H1 (cell line): ENCODE results near the gene IGFALS. TPM values are rescaled to one million over a fixed set of nuclear protein-coding genes. Genes with fewer than 3 reads are reported as not detected.

Source experiments
- CTCF ChIA-PET: fragments of 300-600 bp; sonication (Branson Sonifier 250); formaldehyde crosslinking; loops from one replicate; lab custom pipeline; 2021; ENCODE audit not compliant: partially characterized antibody; lab: Charles Lee
- POLR2A ChIA-PET: fragments of 300-600 bp; sonication (Branson Sonifier 250); formaldehyde crosslinking; loops from one replicate; lab custom pipeline; 2021; ENCODE audit warnings: inconsistent platforms; ENCODE audit not compliant: partially characterized antibody; lab: Charles Lee
- DNase-seq, 2 experiments: peaks; one replicate each; pipeline versions ENCODE4 v3.0.0 to v3.0.0-alpha.2; 2010 to 2022; ENCODE audit warnings: low spot score in 2 of 2, low read depth in 1 of 2, mixed read lengths in 1 of 2
- FAIRE-seq: peaks from 2 replicates; lab custom pipeline; 2011; peaks lifted over from hg19 to GRCh38; lab: Jason Lieb, UNC
- H2AFZ ChIP-seq: 2 replicates; pipeline ENCODE4 v1.8.1; 2012; ENCODE audit warnings: low read length, inconsistent platforms
- H2AK5ac ChIP-seq: 2 replicates; pipeline ENCODE4 v1.6.1; 2013; ENCODE audit warnings: low read depth, low read length
- H2BK120ac ChIP-seq: replicated peaks from 2 replicates; pipeline ENCODE3; 2013; ENCODE audit warnings: low read depth, low read length, inconsistent platforms
- H2BK12ac ChIP-seq: 2 replicates; pipeline ENCODE4 v1.6.1; 2013; ENCODE audit warnings: low read depth, low read length
- H2BK15ac ChIP-seq: 2 replicates; pipeline ENCODE4 v1.6.1; 2013; ENCODE audit warnings: low read length
- H2BK20ac ChIP-seq: 2 replicates; pipeline ENCODE4 v1.6.1; 2013; ENCODE audit warnings: low read length
- H2BK5ac ChIP-seq: 2 replicates; pipeline ENCODE4 v1.6.1; 2013; ENCODE audit warnings: low read depth, low read length
- H3K14ac ChIP-seq: 2 replicates; pipeline ENCODE4 v1.6.1; 2013; ENCODE audit warnings: inconsistent platforms; ENCODE audit not compliant: insufficient read length
- H3K18ac ChIP-seq: 2 replicates; pipeline ENCODE4 v1.6.1; 2013; ENCODE audit warnings: low read length; ENCODE audit errors: extremely low read depth
- H3K23ac ChIP-seq: 2 replicates; pipeline ENCODE4 v1.6.1; 2013; ENCODE audit warnings: inconsistent platforms; ENCODE audit not compliant: insufficient read length
- H3K23me2 ChIP-seq: 2 replicates; pipeline ENCODE4 v1.6.1; 2013; ENCODE audit warnings: low read depth, low read length
- H3K27ac ChIP-seq: 2 replicates; pipeline ENCODE4 v1.6.1; 2011; ENCODE audit warnings: low read depth, low read length, inconsistent platforms
- H3K27me3 ChIP-seq, 4 experiments: replicated peaks in 1 of 4; 1 replicate in 1 of 4; 2 replicates in 3 of 4; pipeline versions ENCODE4 v1.6.1 to v1.8.1; 2011 to 2013; ENCODE audit warnings: low read length in 3 of 4, mild to moderate bottlenecking in 3 of 4, inconsistent platforms in 2 of 4, mixed read lengths in 2 of 4, moderate library complexity in 1 of 4; ENCODE audit not compliant: control insufficient read depth in 3 of 4, insufficient read depth in 3 of 4; ENCODE audit errors: extremely low read depth in 1 of 4
- H3K36me3 ChIP-seq, 4 experiments: 2 replicates each; pipeline versions ENCODE4 v1.6.1 to v1.8.1; 2011 to 2013; ENCODE audit warnings: mild to moderate bottlenecking in 4 of 4, low read length in 3 of 4, moderate library complexity in 2 of 4, control low read depth in 1 of 4, inconsistent platforms in 1 of 4; ENCODE audit not compliant: insufficient read depth in 4 of 4, control insufficient read depth in 2 of 4
- H3K4ac ChIP-seq: replicated peaks from 2 replicates; pipeline ENCODE3; 2013; ENCODE audit warnings: low read length, low read depth, mixed read lengths, inconsistent platforms; ENCODE audit not compliant: insufficient read length
- H3K4me1 ChIP-seq, 4 experiments: replicated peaks in 1 of 4; 1 replicate in 1 of 4; 2 replicates in 3 of 4; pipeline versions ENCODE4 v1.6.1 to v1.8.1; 2011 to 2013; ENCODE audit warnings: low read length in 3 of 4, inconsistent platforms in 2 of 4, mixed read lengths in 1 of 4; ENCODE audit not compliant: insufficient read depth in 4 of 4, control insufficient read depth in 3 of 4
- H3K4me2 ChIP-seq, 2 experiments: 2 replicates each; pipeline versions ENCODE4 v1.6.1 to v1.8.1; 2011 to 2013; ENCODE audit warnings: low read depth in 2 of 2, low read length in 2 of 2, control low read depth in 1 of 2, inconsistent platforms in 1 of 2, mild to moderate bottlenecking in 1 of 2; ENCODE audit not compliant: insufficient read depth in 1 of 2
- H3K4me3 ChIP-seq, 4 experiments: fragments of 200-600, 300-600 bp in 1 of 4; sonication (generic), shearing (Covaris generic), sonication (Bioruptor Twin) in 1 of 4; 2 replicates each; pipeline versions ENCODE4 v1.5.1 to v1.8.1; 2011 to 2016; ENCODE audit warnings: low read length in 4 of 4, low read depth in 3 of 4, control low read depth in 2 of 4, inconsistent platforms in 2 of 4, mild to moderate bottlenecking in 2 of 4, mixed read lengths in 1 of 4, moderate library complexity in 1 of 4; ENCODE audit not compliant: insufficient read depth in 2 of 4; ENCODE audit errors: extremely low read depth in 1 of 4
- H3K56ac ChIP-seq: replicated peaks from 2 replicates; pipeline ENCODE3; 2013; ENCODE audit warnings: low read depth, mild to moderate bottlenecking, mixed read lengths, low read length, inconsistent platforms; ENCODE audit not compliant: insufficient read length
- H3K79me1 ChIP-seq: 2 replicates; pipeline ENCODE4 v1.6.1; 2013; ENCODE audit warnings: low read depth, low read length, control low read depth
- H3K79me2 ChIP-seq, 2 experiments: 2 replicates each; pipeline versions ENCODE4 v1.6.1 to v1.8.1; 2012 to 2013; ENCODE audit warnings: low read length in 2 of 2, mild to moderate bottlenecking in 2 of 2, inconsistent platforms in 1 of 2; ENCODE audit not compliant: insufficient read depth in 2 of 2, control insufficient read depth in 1 of 2
- H3K9ac ChIP-seq, 4 experiments: replicated peaks in 1 of 4; 1 replicate in 1 of 4; 2 replicates in 3 of 4; pipeline versions ENCODE4 v1.6.1 to v1.8.1; 2011 to 2013; ENCODE audit warnings: low read depth in 3 of 4, low read length in 3 of 4, control low read depth in 2 of 4, mild to moderate bottlenecking in 2 of 4, moderate library complexity in 2 of 4, inconsistent platforms in 1 of 4; ENCODE audit errors: extremely low read depth in 1 of 4
- H3K9me3 ChIP-seq, 2 experiments: 2 replicates each; pipeline versions ENCODE4 v1.6.1 to v1.8.1; 2012 to 2013; ENCODE audit warnings: mild to moderate bottlenecking in 2 of 2, moderate library complexity in 2 of 2, control low read depth in 1 of 2, inconsistent platforms in 1 of 2, low read depth in 1 of 2, low read length in 1 of 2, mixed read lengths in 1 of 2; ENCODE audit not compliant: insufficient read depth in 2 of 2
- H4K20me1 ChIP-seq, 2 experiments: replicated peaks in 1 of 2; 2 replicates each; pipeline versions ENCODE3 to v1.8.1; 2011 to 2013; ENCODE audit warnings: inconsistent platforms in 2 of 2, low read length in 2 of 2, mild to moderate bottlenecking in 1 of 2; ENCODE audit not compliant: insufficient read depth in 2 of 2, control insufficient read depth in 1 of 2
- H4K5ac ChIP-seq: 2 replicates; pipeline ENCODE4 v1.6.1; 2013; ENCODE audit warnings: low read length, low read depth, mixed read lengths, inconsistent platforms; ENCODE audit not compliant: insufficient read length
- H4K8ac ChIP-seq: 2 replicates; pipeline ENCODE4 v1.8.0; 2013; ENCODE audit warnings: mild to moderate bottlenecking, moderate library complexity, low read length, inconsistent platforms; ENCODE audit not compliant: insufficient read depth; ENCODE audit errors: extremely low read depth
- H4K91ac ChIP-seq: replicated peaks from 2 replicates; pipeline ENCODE3; 2013; ENCODE audit warnings: low read length, mixed read lengths, inconsistent platforms; ENCODE audit not compliant: insufficient read length
- CEBPB ChIP-seq: IDR thresholded peaks from 2 replicates; pipeline ENCODE4 v1.6.1; 2012; ENCODE audit warnings: low read depth, low read length
- CHD2 ChIP-seq: IDR thresholded peaks from 2 replicates; pipeline ENCODE4 v1.6.1; 2012; ENCODE audit warnings: low read length, improper control_type of control experiment
- EP300 ChIP-seq, 2 experiments: IDR thresholded peaks; 1 replicate in 1 of 2; 2 replicates in 1 of 2; pipeline ENCODE4 v1.6.1; 2011 to 2012; ENCODE audit warnings: low read depth in 2 of 2, low read length in 2 of 2, mild to moderate bottlenecking in 2 of 2, borderline replicate concordance in 1 of 2, inconsistent platforms in 1 of 2, moderate library complexity in 1 of 2
- HDAC2 ChIP-seq, 2 experiments: fragments of 300-600 bp in 1 of 2; sonication (generic) in 1 of 2; IDR thresholded peaks; 2 replicates each; pipeline ENCODE4 v1.6.1; 2011 to 2012; ENCODE audit warnings: low read depth in 2 of 2, low read length in 2 of 2, mild to moderate bottlenecking in 2 of 2, moderate library complexity in 2 of 2, borderline replicate concordance in 1 of 2, inconsistent platforms in 1 of 2
- RBBP5 ChIP-seq: IDR thresholded peaks from 2 replicates; pipeline ENCODE4 v1.7.1; 2012; ENCODE audit warnings: low read depth, mild to moderate bottlenecking, inconsistent platforms, low read length, moderate library complexity, borderline replicate concordance
- SRF ChIP-seq: IDR thresholded peaks from 2 replicates; pipeline ENCODE4 v1.6.1; 2011; ENCODE audit warnings: mild to moderate bottlenecking, low read depth, low read length, moderate library complexity
- WGBS, 2 experiments: shearing (Covaris generic) in 1 of 2; methylation state at CpG; one replicate each; pipeline versions ENCODE4 v1.1.6 to v1.1.7; 2013 to 2015; ENCODE audit warnings: low lambda C conversion rate in 2 of 2, mixed read lengths in 2 of 2, inconsistent platforms in 1 of 2, low coverage in 1 of 2, missing lambda C conversion rate in 1 of 2; ENCODE audit not compliant: insufficient replicate concordance in 2 of 2, insufficient coverage in 1 of 2, insufficient read length in 1 of 2; ENCODE audit errors: extremely low coverage in 1 of 2, missing lambda C conversion rate in 1 of 2; 5-methylcytosine and 5-hydroxymethylcytosine counted together
- polyA plus RNA-seq, 7 experiments: library from polyadenylated mRNA; depleted of rRNA in 3 of 7; stranded (reverse) in 5 of 7; unstranded in 2 of 7; fragments of >200 nt in 5 of 7; fragments of 200-250 nt in 2 of 7; gene quantifications; 1 replicate in 5 of 7; 2 replicates in 1 of 7; 4 replicates in 1 of 7; pipeline versions ENCODE4 v1.2.1 to v1.2.3, GENCODE V29; 2011 to 2013; ENCODE audit warnings: missing spikeins in 2 of 7, mixed read lengths in 2 of 7
- total RNA-seq: library from RNA; stranded (reverse); fragmentation: NEBNext Ultra II Directional; extraction: Animal tissue kit (Norgen Biotek cat#: 25700); gene quantifications from 2 replicates; pipeline ENCODE4 v1.2.1, GENCODE V29; 2021

Gene IGFALS
- total and polyA plus RNA-seq, 2 of the 8 experiments (the other 6 are each of a cell fraction or from before 2014, with no cell fraction given) = not detected

DNA sequence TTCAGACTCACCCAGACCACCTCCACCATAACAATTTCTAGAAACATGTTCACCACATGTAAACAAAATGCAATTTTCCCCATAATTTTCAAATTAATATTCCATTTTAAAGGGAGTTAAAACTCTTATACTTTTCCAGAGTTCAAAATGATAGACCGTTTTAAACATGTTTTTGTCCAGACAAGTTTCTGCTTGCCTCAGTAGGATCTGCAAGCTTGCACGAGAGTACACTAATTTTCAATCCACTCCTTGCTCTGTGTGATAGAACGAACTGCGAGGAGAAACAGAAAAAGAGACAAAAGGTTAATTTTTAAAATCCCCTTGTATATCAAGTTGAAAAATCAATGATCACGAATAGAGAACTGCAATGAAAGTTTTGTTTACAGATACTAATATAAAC lies 40.6 kb upstream of the IGFALS start:
- no peaks in the 10 kb centered on the region for H3K23me2 ChIP-seq
- FAIRE-seq (no peak), DNase-seq (no peak)
- H2AK5ac ChIP-seq = no peak overlapping the region
- H3K27me3 ChIP-seq = no peaks in the 10 kb centered on the region
- H3K9ac ChIP-seq = no peak overlapping the region
- no peak overlapping the region for H3K4ac ChIP-seq
- H4K8ac ChIP-seq = no peak overlapping the region
- no peaks in the 10 kb centered on the region for H3K36me3 ChIP-seq
- H2BK12ac ChIP-seq = no peak overlapping the region
- no peak overlapping the region for H2BK120ac ChIP-seq
- H2BK15ac ChIP-seq = no peak overlapping the region
- no peak overlapping the region for H2AFZ ChIP-seq
- H4K5ac ChIP-seq = no peak overlapping the region
- peaks cover 0 to 3% of the 10 kb centered on the region in 2 experiments; a peak in 1 of 4 replicates for H3K79me2 ChIP-seq
- H3K27ac ChIP-seq = no peak overlapping the region
- peaks cover 0 to 2% of the 10 kb centered on the region in 2 experiments for H4K20me1 ChIP-seq
- H3K56ac ChIP-seq = no peak overlapping the region
- H2BK5ac ChIP-seq = no peak overlapping the region
- H2BK20ac ChIP-seq = no peak overlapping the region
- no peaks in the 10 kb centered on the region for H3K4me1 ChIP-seq
- H4K91ac ChIP-seq = no peak overlapping the region
- no peak overlapping the region for H3K14ac ChIP-seq
- no peak overlapping the region for H3K4me3 ChIP-seq
- ChIA-PET CTCF (interaction anchor here (0.9 kb wide), 1 partner anchor 46 kb away, joined by 3 read pairs; no protein-coding TSS in a partner anchor), POLR2A (no interaction called here)
- H3K18ac ChIP-seq = no peak overlapping the region
- 81% methylated on average over 5 of the region's 5 CpGs; no CpG with 5 or more reads in 1 of the 2 experiments for WGBS, 2 experiments
- no peak overlapping the region for H3K4me2 ChIP-seq
- no peaks in the 10 kb centered on the region; the same call in 1 of the 2 replicates for H3K79me1 ChIP-seq
- H3K23ac ChIP-seq = no peak overlapping the region
- H3K9me3 ChIP-seq = no peaks in the 10 kb centered on the region
- TF ChIP-seq RBBP5 (no peak), CHD2 (no peak), SRF (no peak), HDAC2 (IDR thresholded peaks at IDR 0.05; ENCODE audit: borderline replicate concordance in 1 of 2, low read depth in 2 of 2, low read length in 2 of 2) (no peak), EP300 (IDR thresholded peaks at IDR 0.05; ENCODE audit: borderline replicate concordance in 1 of 2, low read depth in 2 of 2, low read length in 2 of 2) (no peak), CEBPB (no peak)
- TF ChIP-seq, all 59 proteins: peak for 0
